ENCODE data around the gene BTBD9. TPM values are rescaled to one million over a fixed set of nuclear protein-coding genes. Genes with fewer than 3 reads are reported as not detected.

BTBD9 gene
- total and polyA plus RNA-seq, 2 donors (not counting 3 experiments of a cell fraction or from before 2014, with no cell fraction given) = 4.9 to 15.0 TPM

- H2AFZ ChIP-seq (ENCODE audit: low read depth, low read length) = no peak overlapping the region
- no peak overlapping the region for H3K9ac ChIP-seq (replicated peaks; ENCODE audit: extremely low read depth, insufficient read depth, low read length)
- ChIA-PET CTCF (interaction anchor here (0.7 to 1.5 kb wide), 6 partner anchors 12 to 465 kb away, joined by 3 to 6 read pairs (median 4); no protein-coding TSS in a partner anchor), POLR2A (no interaction called here)
- no peaks in the 10 kb centered on the region for H3K4me1 ChIP-seq (ENCODE audit: control insufficient read depth, extremely low read depth, insufficient read depth, low read length)
- no peaks in the 10 kb centered on the region for H3K27me3 ChIP-seq (ENCODE audit: control insufficient read depth in 2 of 2, insufficient read depth in 2 of 2, low read length in 2 of 2)
- H3K4me3 ChIP-seq (replicated peaks in 1 of 3; ENCODE audit: insufficient read depth in 1 of 3, low read depth in 1 of 3, low read length in 3 of 3) = no peak overlapping the region
- no peak overlapping the region for H3K4me2 ChIP-seq (ENCODE audit: insufficient read depth, low read length)
- H4K20me1 ChIP-seq (replicated peaks; ENCODE audit: control insufficient read depth, extremely low read depth, insufficient read depth, low read length) = no peaks in the 10 kb centered on the region
- FAIRE-seq = no peak
- no peaks in the 10 kb centered on the region for H3K79me2 ChIP-seq (ENCODE audit: control insufficient read depth, insufficient read depth, low read length)
- H3K9me3 ChIP-seq (replicated peaks; ENCODE audit: control insufficient read depth, insufficient read depth, low read length) = no peaks in the 10 kb centered on the region
- no peaks in the 10 kb centered on the region for H3K9me1 ChIP-seq (replicated peaks; ENCODE audit: control insufficient read depth, extremely low read depth, insufficient read depth, low read length)
- TF ChIP-seq MAX (IDR thresholded peaks at IDR 0.05; ENCODE audit: insufficient read depth, insufficient read length) (no peak), EZH2 (IDR thresholded peaks at IDR 0.05; ENCODE audit: borderline replicate concordance, low read depth, low read length, severe bottlenecking) (no peak), FOS (IDR thresholded peaks at IDR 0.05; ENCODE audit: borderline replicate concordance, insufficient read depth, low read length) (no peak), POLR2A (IDR thresholded peaks at IDR 0.05; ENCODE audit: low read depth, low read length) (no peak), POLR2AphosphoS5 (IDR thresholded peaks at IDR 0.05; ENCODE audit: insufficient read depth, low read depth, low read length) (no peak), JUN (IDR thresholded peaks at IDR 0.05; ENCODE audit: borderline replicate concordance, insufficient read depth, insufficient read length, low read depth) (no peak), MYC (IDR thresholded peaks at IDR 0.05; ENCODE audit: low read depth, low read length) (no peak), GATA2 (IDR thresholded peaks at IDR 0.05; ENCODE audit: insufficient read depth, insufficient read length, low read depth, low read length) (no peak), CTCF (IDR thresholded peaks at IDR 0.05; ENCODE audit: extremely low read depth in 1 of 2, insufficient read depth in 1 of 2, low read depth in 1 of 2, low read length in 2 of 2) (no peak)
- intact Hi-C loops (cut with micrococcal nuclease) = no loop called here
- BruUV-seq (replicated peaks) = no TSS peak
- dilution Hi-C loops (cut with MboI; ENCODE audit: extremely low pct_ligation_motif_present, low sequenced_read_pairs) = no loop called here
- DNase-seq (ENCODE audit: low read depth, low spot score) = no peak
- H3K36me3 ChIP-seq (ENCODE audit: control insufficient read depth in 2 of 2, extremely low read depth in 1 of 2, insufficient read depth in 2 of 2, low read length in 2 of 2) = no peaks in the 10 kb centered on the region
- H3K27ac ChIP-seq (ENCODE audit: insufficient read depth, low read depth, low read length) = no peak overlapping the region
Measured at GRCh38 chr6:38498085-38498484, 141.6 kb downstream of the BTBD9 start.

All from endothelial cell of umbilical vein (primary cell).